NB4 (cell line): ENCODE data around the gene IGFBP4.

Experiments used
- CTCF ChIP-seq: IDR thresholded peaks from one replicate; pipeline ENCODE4 v1.5.1; 2012; ENCODE audit warnings: low read depth, low read length
- MYC ChIP-seq: IDR thresholded peaks from 2 replicates; pipeline ENCODE4 v1.6.1; 2011; ENCODE audit warnings: low read depth, low read length
- POLR2A ChIP-seq: IDR thresholded peaks from 2 replicates; pipeline ENCODE4 v1.6.1; 2011; ENCODE audit warnings: mild to moderate bottlenecking; ENCODE audit not compliant: insufficient read length; ENCODE audit errors: extremely low read depth
- TF ChIP-seq, protein P1 (sequence below): IDR thresholded peaks from 2 replicates; pipeline ENCODE4 v1.6.1; 2011; ENCODE audit warnings: low read depth, low read length

DNA sequence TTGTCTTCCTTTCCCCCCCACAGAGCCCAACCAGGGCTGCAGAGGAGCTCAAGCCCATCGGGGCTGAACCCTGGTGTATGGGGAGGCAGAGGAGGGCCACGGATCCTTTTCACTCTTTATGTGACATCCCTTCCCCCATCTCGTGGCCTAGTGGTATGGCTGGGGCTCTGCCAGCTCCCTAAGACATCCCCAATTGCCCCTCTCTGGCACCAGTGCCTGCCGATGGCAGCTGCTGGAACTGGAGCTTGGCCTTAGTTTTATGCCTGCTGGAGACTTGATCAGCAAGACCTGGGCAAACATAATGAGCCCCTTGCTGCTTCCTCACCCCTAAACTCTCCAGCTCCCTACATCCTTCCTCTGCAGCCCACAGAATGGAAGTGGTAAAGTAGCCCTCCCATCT, 17.5 kb upstream of the IGFBP4 start:
- TF ChIP-seq CTCF (no peak), POLR2A (no peak), MYC (no peak)
- TF ChIP-seq, protein P1, sequence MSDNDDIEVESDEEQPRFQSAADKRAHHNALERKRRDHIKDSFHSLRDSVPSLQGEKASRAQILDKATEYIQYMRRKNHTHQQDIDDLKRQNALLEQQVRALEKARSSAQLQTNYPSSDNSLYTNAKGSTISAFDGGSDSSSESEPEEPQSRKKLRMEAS = no peak
